Measurements from ENCODE around the gene MAP3K20.
"Not testable (repeated sequence)": the region's sequence is repeated elsewhere in the genome, so short reads cannot be mapped to it uniquely, and the experiment has no call there.

MAP3K20 gene

DNA sequence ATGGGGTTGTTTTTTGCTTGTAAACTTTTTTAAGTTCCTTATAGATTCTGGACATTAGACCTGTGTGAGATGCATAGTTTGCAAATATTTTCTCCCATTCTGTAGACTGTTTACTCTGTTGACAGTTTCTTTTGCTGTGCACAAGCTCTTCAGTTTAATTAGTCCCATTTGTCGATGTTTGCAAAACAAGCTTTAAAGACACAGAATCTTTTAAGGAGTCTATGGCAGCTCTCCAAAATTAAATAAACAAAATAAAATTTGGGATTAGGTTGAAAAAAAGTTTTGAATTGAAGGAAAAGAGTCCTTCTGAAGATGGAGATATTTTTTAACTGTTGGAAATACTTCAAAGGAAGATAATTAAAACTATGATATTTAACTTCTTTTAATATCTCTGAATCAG is 88.8 kb downstream of the MAP3K20 start:
- H3K36me3 ChIP-seq = 0 out of 2 replicates have a peak, but pooled peaks cover 6% of the 10 kb centered on the region

DNA sequence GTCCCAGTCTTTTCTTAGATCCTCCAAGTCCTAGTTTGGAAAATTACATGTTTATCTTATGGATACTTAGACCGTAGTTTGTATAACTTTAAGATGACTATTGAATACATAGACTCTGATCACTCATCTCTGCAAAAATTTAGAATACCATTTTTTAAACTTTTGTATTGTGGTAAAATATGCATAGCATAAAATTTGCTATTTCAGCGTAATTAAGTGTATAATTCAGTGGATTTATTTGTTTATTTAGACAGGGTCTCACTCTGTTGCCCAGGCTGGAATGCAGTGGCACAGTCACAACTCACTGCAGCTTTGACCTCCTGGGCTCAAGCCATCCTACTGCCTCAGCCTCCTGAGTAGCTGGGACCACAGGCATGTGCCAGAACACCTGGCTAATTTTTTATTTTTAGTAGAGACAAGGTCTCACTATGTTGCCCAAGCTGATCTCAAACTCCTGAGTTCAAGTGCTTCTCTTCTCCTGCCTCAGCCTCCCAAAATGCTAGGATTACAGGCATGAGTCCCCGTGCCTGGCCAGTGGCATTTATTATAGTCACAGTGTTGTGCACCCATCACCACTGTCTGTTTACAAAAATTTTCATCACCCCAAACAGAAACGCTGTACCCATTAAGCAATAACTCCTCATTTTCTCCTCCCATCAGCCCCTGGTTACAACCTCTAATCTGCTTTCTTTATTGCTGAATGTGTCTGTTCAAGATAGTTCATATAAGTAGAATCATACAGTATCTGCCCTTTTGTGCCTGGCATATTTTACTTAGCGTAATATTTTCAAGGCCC is 90.0 kb downstream of the MAP3K20 start:
- no peaks in the 10 kb centered on the region for H3K27me3 ChIP-seq (ENCODE audit: insufficient read depth, low read depth, severe bottlenecking)
- no peak for DNase-seq
- H3K36me3 ChIP-seq = 0 out of 2 replicates have a peak, but pooled peaks cover 6% of the 10 kb centered on the region
- TF ChIP-seq, protein P1, sequence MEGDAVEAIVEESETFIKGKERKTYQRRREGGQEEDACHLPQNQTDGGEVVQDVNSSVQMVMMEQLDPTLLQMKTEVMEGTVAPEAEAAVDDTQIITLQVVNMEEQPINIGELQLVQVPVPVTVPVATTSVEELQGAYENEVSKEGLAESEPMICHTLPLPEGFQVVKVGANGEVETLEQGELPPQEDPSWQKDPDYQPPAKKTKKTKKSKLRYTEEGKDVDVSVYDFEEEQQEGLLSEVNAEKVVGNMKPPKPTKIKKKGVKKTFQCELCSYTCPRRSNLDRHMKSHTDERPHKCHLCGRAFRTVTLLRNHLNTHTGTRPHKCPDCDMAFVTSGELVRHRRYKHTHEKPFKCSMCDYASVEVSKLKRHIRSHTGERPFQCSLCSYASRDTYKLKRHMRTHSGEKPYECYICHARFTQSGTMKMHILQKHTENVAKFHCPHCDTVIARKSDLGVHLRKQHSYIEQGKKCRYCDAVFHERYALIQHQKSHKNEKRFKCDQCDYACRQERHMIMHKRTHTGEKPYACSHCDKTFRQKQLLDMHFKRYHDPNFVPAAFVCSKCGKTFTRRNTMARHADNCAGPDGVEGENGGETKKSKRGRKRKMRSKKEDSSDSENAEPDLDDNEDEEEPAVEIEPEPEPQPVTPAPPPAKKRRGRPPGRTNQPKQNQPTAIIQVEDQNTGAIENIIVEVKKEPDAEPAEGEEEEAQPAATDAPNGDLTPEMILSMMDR (IDR thresholded peaks at IDR 0.05; ENCODE audit: low read depth, low read length) = no peak
- H3K4me3 ChIP-seq (ENCODE audit: low read depth, low read length) = no peak overlapping the region
- H3K27ac ChIP-seq = no peak overlapping the region
- peaks cover 6% of the 10 kb centered on the region for H3K9me3 ChIP-seq (ENCODE audit: severe bottlenecking)

More for the DNA sequence above, 88.8 kb downstream of the MAP3K20 start:
- no peak for DNase-seq
- TF ChIP-seq, protein P1 (IDR thresholded peaks at IDR 0.05; ENCODE audit: low read depth, low read length) = no peak
- Histone ChIP-seq H3K27ac (no peak overlapping the region), H3K27me3 (ENCODE audit: insufficient read depth, low read depth, severe bottlenecking) (no peaks in the 10 kb centered on the region), H3K9me3 (ENCODE audit: severe bottlenecking) (peaks cover 6% of the 10 kb centered on the region), H3K4me3 (ENCODE audit: low read depth, low read length) (no peak overlapping the region)

GRCh38 chr2:173171321-173171720 is 95.7 kb downstream of the MAP3K20 start:
- no peak overlapping the region for H3K27ac ChIP-seq
- H3K36me3 ChIP-seq = no peaks in the 10 kb centered on the region
- no peak for DNase-seq
- H3K9me3 ChIP-seq (ENCODE audit: severe bottlenecking) = no peaks in the 10 kb centered on the region
- H3K27me3 ChIP-seq (ENCODE audit: insufficient read depth, low read depth, severe bottlenecking) = no peaks in the 10 kb centered on the region
- no peak overlapping the region for H3K4me3 ChIP-seq (ENCODE audit: low read depth, low read length)
- TF ChIP-seq, protein P1 (IDR thresholded peaks at IDR 0.05; ENCODE audit: low read depth, low read length) = no peak

GRCh38 chr2:173171924-173172643 is 96.4 kb downstream of the MAP3K20 start:
- no peaks in the 10 kb centered on the region for H3K36me3 ChIP-seq
- no peak overlapping the region for H3K4me3 ChIP-seq (ENCODE audit: low read depth, low read length)
- H3K9me3 ChIP-seq (ENCODE audit: severe bottlenecking) = no peaks in the 10 kb centered on the region
- no peaks in the 10 kb centered on the region for H3K27me3 ChIP-seq (ENCODE audit: insufficient read depth, low read depth, severe bottlenecking)
- DNase-seq = no peak
- no peak overlapping the region for H3K27ac ChIP-seq
- TF ChIP-seq, protein P1 (IDR thresholded peaks at IDR 0.05; ENCODE audit: low read depth, low read length) = no peak

DNA sequence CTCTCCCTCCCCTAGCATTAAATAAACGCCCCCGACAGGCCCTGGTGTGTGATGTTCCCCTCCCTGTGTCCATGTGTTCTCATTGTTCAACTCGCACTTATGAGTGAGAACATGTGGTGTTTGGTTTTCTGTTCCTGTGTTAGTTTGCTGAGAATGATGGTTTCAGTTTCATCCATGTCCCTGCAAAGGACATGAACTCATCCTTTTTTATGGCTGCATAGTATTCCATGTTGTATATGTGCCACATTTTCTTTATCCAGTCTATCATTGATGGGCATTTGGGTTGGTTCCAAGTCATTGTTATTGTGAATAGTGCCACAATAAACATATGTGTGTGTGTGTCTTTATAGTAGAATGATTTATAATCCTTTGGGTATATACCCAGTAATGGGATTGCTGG is 98.7 kb downstream of the MAP3K20 start:
- H3K36me3 ChIP-seq; H3K4me3 ChIP-seq (ENCODE audit: low read depth, low read length); DNase-seq; H3K9me3 ChIP-seq (ENCODE audit: severe bottlenecking); H3K27ac ChIP-seq; H3K27me3 ChIP-seq (ENCODE audit: insufficient read depth, low read depth, severe bottlenecking): not testable (repeated sequence)

DNA sequence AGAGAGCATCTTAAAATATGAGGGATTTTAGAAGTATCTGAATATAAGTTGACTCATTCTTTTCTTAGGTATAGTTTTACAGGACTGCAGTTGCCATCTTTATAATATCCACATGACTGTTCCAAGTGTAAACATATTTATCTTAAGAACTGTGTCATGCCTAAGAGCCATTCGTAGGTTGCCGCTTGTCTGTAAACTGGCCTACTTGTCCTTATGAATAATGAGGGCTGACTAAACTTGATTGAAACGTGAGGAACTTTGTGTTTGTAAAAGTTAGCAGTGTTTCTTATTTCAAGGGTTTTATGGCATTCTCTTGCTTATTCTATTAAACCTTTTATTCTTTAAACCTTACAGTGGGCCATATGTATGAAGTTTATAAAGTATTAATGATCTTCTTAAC is 99.6 kb downstream of the MAP3K20 start:
- TF ChIP-seq, protein P1 (IDR thresholded peaks at IDR 0.05; ENCODE audit: low read depth, low read length) = no peak
- no peak overlapping the region for H3K4me3 ChIP-seq (ENCODE audit: low read depth, low read length)
- H3K27me3 ChIP-seq (ENCODE audit: insufficient read depth, low read depth, severe bottlenecking) = no peaks in the 10 kb centered on the region
- H3K27ac ChIP-seq = no peak overlapping the region
- no peak for DNase-seq
- H3K36me3 ChIP-seq = no peaks in the 10 kb centered on the region
- no peaks in the 10 kb centered on the region for H3K9me3 ChIP-seq (ENCODE audit: severe bottlenecking)

Measured in WERI-Rb-1 (cell line).